ENCODE data around the gene TRAF4. TPM values are rescaled to one million over a fixed set of nuclear protein-coding genes. Genes with fewer than 3 reads are reported as not detected.
"Not testable (repeated sequence)": the region's sequence is repeated elsewhere in the genome, so short reads cannot be mapped to it uniquely, and the experiment has no call there.

Gene TRAF4
- total RNA-seq, 1 donor from 2014 or later: 108 TPM

DNA sequence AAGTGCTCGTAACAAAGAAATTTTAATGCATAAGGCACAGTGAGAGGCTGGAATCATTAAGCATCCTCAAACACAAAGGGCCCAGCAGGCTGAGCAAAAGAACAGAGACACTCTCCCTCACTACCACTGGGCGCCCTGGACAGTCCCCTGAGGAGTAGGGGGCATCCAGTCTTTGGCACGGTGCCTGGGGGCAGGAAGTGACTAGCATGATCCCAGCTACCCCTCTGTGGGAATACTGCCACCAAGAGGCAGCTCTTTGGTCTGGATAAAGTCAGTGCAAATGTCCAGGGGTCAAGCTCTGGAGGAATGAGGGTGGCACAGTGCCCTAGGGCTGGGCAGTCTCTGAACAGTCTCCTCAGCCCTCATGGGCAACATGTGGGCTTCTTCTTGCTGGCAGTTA, 29.5 kb upstream of the TRAF4 start:
- intact Hi-C loops (cut with micrococcal nuclease): loop anchor here (5.0 kb wide), 2 partner anchors 342 to 853 kb away; partner anchors contain the start of genes ABHD15, SARM1, TP53I13 and VTN

DNA sequence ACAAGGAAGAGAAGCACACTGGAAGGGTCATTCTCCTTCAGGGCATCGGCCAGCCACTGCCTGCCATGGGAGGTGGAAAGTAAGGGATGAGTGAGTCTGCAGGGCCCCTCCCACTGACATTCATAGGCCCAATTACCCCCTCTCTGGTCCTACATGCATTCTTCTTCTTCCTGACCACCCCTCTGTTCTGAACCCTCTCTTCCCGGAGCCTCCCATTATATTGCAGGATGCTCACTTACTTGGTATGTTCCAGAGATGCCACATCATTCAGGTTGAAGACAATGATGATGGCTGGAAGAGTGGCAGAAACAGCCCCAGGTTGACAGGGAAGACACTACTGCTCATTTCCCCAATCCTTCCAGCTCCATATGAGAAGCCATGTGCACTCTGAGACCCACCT, 28.6 kb upstream of the TRAF4 start:
- intact Hi-C loops (cut with micrococcal nuclease): loop anchor here (5.0 kb wide), 1 partner anchor 223 kb away; no protein-coding TSS in a partner anchor

DNA sequence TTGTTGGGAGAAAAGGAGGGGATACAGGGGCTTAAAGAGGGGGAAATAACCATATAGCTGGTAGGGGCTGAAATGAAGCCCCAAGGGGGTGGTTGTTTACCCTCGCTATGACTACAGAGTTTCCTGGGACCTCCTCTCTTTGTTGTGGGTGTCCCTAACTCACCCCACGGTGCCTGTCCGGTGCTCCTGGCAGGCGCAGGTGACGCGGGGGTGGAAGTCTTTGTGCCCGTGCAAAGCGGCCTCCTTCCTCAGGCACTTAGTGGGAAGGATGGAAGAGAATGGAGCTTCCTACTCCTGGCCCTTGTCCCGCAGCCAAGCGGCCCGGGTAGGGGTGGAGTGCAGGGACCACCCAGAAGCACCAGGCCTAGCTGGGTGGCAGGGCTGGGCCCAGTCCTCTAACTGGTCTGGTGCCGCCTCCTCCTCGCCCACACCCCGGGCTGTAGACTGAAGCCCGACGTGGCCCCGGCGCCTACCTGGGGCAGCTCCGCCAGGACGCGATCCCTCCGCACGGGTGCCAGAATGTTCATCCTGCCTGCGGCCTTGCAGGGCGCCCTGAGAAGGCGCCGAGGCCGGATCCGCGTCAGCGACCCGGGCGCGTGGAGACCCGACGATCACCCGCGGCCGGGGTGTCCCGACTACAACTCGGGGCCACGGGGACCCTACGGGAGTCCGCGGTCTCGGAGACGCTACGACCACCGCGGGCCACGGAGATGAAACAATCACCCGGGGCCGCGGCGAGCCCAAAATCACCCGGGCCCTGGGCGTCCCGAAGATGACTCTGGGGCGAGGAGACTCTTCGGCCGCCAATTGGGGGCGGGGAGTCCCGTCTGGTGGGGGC, 26.9 kb upstream of the TRAF4 start:
- intact Hi-C loops (cut with micrococcal nuclease): loop anchor here (5.0 kb wide), 1 partner anchor 225 kb away; no protein-coding TSS in a partner anchor

DNA sequence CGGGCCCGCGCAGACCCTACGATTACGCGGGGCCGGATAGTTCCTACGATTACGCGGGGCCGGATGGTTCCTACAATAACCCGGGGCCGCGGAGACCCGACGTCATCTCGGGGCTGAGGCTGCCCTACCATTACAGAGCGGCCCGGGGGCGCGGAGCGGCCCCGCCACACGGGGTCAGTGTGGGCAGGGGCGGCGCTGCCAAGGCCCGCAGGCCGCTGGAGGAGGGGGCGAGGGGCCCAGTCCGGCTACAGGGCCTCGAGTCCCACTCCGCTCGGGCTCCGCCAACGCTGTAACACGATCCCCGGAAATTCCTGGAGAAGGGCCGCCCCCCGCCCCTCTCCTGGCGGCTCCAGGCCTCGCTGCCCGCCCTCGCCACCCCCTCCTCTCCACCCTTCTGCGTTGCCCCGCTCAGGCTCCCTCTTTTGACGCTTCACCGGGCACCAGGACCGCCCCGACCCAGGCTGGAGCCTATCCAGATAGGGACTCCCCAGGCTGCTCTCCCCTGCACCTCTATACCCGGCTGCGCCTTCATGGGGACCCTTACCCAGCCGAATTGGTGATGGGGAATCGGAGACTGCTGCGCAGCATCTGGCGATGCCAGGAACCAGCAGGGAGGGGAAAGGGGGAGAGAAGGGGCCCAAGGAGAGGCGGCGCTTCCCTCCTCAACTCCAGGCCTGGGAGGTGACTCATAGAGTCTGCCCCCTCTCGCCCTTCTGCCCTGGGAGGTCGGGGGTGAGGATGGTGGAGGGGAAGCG, 26.1 kb upstream of the TRAF4 start, which contains the start of gene RAB34:
RAB34 (minus strand) TSS at position 291 of the 755 bp plus-strand sequence. CDS start 602 bp downstream, outside the sequence.
- intact Hi-C loops (cut with micrococcal nuclease): loop anchor here (2.0 to 5.0 kb wide), 2 partner anchors 225 to 577 kb away; partner anchors contain the start of gene NUFIP2

DNA sequence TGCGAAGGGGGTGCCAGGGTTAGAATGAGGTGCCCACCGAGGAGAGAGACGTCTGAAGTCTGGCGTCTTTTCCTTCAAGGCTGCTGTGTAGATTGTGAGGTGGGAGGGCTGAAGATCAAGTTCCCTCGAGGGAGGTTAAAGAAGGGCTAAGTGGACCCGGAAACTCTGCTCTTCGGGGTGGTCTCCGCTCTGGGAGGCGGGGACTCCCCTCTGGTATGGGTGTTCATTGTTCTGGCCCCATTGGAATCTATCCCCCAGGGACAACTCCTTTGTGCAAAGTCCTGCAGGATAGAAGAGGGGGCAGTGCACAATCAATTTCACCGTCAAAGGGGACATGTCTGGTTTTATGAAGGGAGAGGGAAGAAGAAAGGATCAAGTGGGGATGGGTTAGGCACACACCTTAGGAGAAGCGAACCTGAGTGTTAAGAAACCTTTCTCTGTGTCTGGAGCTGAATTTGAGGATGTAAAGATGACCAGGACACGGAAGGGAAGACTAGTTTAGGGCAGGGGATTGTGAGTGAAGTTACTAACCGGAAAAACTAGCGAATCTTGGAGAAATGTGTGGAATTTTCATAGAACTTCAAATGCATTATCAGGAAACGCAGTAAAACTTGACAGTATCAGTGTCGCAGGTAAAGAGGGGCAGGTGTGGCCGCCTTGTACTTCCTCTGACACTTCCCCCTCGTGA, 25.3 kb upstream of the TRAF4 start:
- intact Hi-C loops (cut with micrococcal nuclease): loop anchor here (1.0 to 5.0 kb wide), 8 partner anchors 7 to 576 kb away; partner anchors contain the start of genes BLTP2, IFT20, NEK8 and NUFIP2

DNA sequence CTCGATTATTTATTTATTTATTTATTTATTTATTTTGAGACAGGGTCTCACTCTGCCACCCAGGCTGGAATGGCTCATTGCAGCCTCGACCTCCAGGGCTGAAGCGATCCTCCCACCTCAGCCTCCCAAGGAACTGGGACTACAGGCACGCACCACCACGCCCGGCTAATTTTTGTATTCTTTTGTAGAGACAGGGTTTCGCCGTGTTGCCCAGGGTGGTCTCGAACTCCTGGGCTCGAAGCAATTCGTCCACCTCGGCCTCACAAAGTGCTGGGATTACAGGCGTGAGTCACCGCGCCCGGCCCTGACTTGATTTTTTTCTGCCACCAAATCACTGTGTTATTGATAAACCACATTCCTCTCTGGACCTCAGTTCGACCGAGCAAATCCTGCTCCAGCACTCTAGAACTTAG, 24.8 kb upstream of the TRAF4 start:
- intact Hi-C loops (cut with micrococcal nuclease): loop anchor here (1.0 to 5.0 kb wide), 8 partner anchors 8 to 576 kb away; partner anchors contain the start of genes BLTP2, IFT20, NEK8 and NUFIP2

DNA sequence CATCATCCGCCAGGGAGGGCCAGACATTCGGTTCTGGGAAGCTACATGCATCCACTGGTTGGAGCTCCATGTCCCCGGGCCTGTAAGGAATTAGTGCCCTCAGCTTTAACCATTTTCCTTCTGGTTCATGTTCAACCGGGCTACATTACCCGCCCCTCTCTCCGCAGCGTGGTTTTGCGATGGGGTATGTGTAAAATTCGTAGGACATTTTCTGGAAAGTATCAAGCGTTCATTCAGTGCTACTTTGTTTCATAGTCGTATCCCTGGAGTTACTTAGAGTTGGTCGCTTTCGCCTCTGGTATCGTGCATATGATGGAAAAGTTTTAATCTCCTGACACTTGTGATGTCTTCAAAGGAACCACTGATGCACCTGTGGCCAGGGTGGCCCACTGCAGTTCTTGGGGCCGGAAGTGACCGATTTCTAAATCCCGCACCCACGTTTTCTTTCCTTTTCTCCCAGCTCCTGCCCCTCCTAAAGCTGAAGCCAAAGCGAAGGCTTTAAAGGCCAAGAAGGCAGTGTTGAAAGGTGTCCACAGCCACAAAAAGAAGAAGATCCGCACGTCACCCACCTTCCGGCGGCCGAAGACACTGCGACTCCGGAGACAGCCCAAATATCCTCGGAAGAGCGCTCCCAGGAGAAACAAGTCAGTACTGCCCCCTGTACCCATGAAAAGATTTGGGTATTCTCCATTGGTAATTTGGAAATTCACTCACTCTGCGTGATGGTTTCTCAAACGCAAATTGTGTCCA, 23.4 kb upstream of the TRAF4 start:
- intact Hi-C loops (cut with micrococcal nuclease): no loop called here

DNA sequence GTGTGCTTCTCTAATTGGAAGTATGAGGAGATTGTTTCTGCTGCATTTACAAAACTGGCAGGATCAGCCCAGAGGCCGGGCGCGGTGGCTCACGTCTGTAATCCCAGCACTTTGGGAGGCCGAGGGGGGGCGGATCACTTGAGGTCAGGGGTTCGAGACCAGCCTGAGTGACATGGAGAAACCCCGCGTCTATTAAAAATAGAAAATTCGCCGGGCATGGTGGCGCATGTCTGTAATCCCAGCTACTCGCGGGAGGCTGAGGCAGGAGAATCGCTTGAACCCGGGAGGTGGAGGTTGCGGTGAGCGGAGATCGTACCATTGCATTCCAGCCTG, 22.8 kb upstream of the TRAF4 start:
- intact Hi-C loops (cut with micrococcal nuclease): not testable (repeated sequence)

DNA sequence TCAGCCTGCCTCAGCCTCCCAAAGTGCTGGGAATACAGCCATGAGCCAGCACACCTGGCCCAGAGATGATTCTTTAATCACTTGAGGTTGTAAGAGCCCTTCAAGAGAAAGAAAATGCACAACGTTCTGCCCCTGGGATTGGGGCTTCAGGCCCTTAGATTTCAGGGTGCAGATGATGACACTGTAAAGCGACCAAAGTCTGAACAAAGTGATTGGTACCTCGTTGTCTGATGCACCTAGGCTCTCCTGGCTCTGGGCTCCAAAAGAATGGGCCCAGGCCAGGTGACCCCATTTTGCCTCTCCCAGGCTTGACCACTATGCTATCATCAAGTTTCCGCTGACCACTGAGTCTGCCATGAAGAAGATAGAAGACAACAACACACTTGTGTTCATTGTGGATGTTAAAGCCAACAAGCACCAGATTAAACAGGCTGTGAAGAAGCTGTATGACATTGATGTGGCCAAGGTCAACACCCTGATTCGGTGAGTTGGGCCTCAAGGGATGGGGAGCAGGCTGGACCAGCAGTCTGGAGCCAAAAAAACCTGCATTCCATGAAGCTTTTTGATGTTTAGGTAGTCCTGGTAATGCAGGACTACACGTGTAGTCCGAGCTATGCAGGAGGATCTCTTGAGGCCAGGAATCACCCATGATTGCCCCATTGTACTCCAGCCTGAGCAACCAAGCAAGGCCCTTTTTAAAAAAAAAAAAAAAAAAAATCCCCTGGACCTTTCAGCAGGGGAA, 21.2 kb upstream of the TRAF4 start:
- intact Hi-C loops (cut with micrococcal nuclease): no loop called here

DNA sequence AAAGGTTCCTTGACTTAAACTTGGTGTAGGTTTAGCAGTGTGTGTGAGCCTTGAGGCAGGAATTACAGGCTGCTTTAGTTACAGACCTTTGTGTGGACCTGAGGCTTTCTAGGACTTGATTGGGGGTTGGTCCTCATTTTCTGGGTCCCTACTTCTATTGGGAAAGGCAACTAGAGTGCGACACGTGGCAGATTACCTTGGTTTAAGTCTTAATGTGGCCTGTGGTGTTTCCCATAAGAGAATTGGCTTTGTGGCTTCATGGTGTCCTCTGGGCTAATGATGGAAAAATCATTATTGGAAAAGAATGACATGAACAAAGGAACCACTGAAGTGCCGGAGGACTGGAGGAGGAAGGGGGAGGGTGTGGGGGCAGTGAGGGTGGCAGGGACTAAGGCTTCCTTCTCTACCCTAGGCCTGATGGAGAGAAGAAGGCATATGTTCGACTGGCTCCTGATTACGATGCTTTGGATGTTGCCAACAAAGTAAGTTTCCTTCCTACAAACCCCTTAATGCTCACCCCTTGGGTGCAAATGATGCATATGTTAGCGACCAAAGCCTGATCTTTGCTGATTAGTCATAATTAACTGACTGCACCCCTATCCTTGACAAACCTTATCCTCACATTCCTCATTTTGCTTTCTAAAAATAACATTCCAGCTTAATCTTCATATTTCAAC, 20.5 kb upstream of the TRAF4 start:
- intact Hi-C loops (cut with micrococcal nuclease): no loop called here

DNA sequence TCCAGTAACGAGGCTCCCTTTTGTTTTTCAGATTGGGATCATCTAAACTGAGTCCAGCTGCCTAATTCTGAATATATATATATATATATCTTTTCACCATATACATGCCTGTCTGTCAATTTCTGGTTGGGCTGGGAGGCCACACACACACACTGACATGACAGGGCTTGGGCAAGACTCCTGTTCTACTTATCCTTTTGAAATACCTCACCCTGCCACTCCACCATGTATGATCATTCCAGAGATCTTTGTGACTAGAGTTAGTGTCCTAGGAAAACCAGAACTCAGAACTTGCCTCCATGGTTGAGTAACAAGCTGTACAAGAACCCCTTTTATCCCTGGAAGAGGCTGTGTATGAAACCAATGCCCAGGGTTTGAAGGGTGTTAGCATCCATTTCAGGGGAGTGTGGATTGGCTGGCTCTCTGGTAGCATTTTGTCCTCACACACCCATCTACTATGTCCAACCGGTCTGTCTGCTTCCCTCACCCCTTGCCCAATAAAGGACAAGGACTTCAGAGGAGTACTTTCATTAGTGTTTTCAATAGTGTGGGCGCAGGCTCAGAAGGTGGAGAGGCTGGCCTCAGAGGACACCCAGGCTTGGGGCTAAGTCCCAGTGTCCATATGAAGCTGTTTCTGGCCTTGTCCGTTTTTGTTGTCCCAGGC, 19.8 kb upstream of the TRAF4 start:
- intact Hi-C loops (cut with micrococcal nuclease): not testable (repeated sequence)

DNA sequence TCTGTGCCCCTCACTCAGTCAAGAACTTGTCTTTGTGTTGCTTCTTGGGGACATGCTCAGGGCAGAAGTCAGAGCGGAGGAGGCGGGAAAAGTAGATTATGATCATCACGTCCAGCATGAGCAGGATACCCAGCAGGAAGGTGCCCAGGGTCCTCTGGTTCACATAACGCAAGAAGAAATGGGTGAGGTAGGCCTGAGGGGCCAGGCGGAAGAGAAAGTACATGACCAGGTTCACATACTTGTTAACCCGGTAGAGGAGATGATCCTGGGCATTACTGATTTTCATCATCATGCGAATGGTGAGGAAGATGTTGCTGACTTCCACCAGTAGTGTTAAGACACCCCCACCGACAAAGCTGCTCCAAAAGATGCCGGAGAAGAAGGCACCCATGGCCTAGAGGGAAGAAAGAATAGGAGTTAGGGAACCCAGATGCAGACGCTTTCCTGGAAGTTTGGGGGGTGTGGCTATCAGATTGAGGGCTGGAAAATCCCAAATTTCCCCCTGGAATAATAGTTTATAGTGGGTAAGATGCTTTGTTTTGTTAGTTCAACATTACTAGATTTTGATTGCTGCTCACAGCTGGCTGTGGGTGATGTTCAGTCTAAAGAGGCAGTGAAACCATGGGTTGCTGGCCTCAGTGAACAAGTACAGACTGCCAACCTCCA, 19.2 kb upstream of the TRAF4 start:
- intact Hi-C loops (cut with micrococcal nuclease): loop anchor here (5.0 kb wide), 1 partner anchor 843 kb away; the partner anchor contains the start of genes ABHD15 and TP53I13

DNA sequence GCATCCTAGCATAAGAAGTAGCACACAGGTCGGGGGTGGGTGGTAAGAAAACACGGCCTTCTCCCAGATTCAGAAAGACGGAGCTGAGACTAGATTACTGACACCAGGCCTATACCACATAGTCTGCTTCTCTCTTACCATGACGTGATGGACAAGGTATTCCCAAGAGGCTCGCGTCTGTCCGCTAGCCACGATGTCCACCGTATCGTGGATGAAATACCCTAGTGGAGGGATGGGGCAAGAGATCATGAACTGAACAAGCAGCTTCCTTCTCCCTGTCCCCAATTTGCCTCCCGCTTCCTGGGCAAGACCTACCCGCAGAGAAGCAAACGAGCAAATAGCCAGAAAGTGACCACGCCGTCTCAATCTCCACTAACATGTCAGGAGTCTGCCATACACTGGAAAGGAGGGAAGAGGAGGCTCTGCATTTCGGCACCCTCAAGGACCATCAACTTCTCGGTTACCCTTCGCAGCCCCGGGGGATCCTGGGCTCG, 18.6 kb upstream of the TRAF4 start:
- intact Hi-C loops (cut with micrococcal nuclease): loop anchor here (5.0 kb wide), 1 partner anchor 842 kb away; the partner anchor contains the start of genes ABHD15 and TP53I13

DNA sequence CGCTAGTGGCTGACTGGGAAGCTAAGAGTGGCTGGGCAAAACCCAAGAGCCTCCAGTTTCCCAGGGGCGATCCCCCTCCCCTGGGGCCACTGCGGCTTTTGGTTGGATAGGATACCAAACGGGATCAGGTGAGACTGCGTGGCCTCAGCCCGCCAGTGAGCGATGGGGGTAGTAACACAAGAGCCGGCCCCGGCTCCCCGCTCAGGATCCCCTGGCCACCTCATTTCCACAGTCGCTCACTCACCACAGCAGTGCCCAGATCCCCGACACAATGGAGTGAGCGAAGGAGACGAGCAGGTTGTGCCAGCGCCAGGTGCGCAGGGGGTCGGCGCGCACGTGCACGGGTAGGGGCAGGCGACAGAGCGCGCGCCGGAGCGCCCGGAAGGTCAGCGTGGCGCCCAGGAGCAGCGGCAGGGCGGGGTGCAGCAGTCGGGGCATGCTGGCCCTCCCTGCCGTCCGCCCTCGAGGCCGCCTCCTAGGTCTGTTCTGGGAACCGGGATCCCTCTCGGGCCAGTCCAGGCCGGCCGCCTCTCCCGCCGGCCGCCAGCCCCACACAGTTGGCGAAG, 18.1 kb upstream of the TRAF4 start:
- intact Hi-C loops (cut with micrococcal nuclease): loop anchor here (2.0 to 5.0 kb wide), 2 partner anchors 391 to 842 kb away; partner anchors contain the start of genes ABHD15 and TP53I13

DNA sequence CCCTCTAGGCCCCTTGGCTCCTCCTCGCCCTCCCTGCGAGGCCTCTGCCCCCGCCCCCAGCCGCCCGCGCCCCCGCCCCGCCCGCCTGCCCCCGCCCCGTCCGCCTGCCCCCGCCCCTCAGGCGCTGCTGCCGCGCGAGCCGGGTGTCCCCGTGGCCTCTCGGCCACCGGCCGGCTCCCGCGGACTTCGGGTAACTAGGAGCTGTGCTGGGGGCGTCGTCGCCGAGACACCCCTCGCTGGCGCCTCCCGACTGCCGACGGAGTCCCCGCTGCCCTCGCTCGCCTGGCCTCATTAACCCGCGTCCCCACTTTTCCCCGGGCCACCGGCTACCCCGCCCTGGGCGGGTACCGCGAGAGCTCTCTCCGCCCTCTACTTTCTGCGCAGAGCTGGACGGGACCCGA, 17.6 kb upstream of the TRAF4 start, which contains the start of gene TLCD1:
TLCD1 (minus strand) TSS at position 8 of the 401 bp plus-strand sequence. CDS start 136 bp downstream, outside the sequence.
- intact Hi-C loops (cut with micrococcal nuclease): loop anchor here (2.0 to 5.0 kb wide), 2 partner anchors 391 to 841 kb away; partner anchors contain the start of genes ABHD15 and TP53I13

DNA sequence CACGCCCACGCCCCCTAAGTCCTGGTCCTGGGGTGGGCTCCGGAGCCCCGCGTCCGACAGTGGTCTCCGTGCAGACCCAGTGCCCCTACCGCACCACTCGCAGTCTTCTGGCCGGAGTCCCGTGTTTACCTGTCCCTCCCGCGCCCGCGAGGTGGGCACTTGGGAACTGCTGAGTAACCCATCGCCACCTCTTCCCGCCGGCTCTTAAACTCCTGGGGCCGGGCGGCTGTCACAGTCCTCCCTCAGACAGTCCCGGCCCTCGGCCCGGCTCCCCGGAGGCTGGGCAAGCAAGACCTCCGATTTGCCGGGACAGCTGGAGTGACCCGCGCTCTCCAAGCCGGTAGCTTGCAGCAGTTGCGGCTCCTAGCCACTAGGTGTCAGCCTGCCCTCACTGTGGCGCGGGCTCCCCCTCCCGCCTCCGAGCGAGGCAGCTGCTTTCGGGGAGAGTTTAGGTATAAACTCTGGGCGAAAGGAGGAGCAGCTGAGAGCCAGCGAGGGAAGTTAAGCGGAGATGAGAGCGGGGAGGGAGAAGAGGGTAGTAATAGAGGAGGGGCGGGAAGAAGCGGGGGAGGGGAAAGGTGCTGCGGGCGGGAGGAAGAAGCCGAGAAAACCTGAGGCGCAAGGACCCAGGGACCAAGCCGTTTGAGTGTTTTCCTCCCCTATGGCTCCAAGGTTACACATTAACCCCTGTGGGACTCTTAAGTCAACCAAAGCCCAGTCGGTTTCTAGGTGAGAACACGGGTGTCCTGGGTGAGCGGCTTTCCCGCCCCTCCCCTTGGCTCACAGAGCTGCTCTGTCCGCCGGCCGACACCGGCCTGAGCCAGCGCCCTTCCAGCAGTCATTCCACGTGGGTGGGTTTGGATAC, 17.0 kb upstream of the TRAF4 start:
- intact Hi-C loops (cut with micrococcal nuclease): loop anchor here (1.0 to 5.0 kb wide), 6 partner anchors 23 to 840 kb away; partner anchors contain the start of genes ABHD15, DHRS13 and TP53I13

Measured in T-helper 1 cell treated with Interleukin-12 subunit alpha and Interleukin-12 subunit beta and Interleukin-4 antibody, amounts not matched to agents 30 ng/mL and 1 ng/mL, for 36 hours (primary cell).